ENCODE measurements around the gene CPNE8. TPM values are rescaled to one million over a fixed set of nuclear protein-coding genes. Genes with fewer than 3 reads are reported as not detected.

Gene CPNE8
- total and polyA plus RNA-seq, 7 donors, result 10.5 to 27.7 (median 15.7) TPM

GRCh38 chr12:38907201-38907923 lies 2.0 kb upstream of the CPNE8 start:
- intact Hi-C loops (cut with DNase I), result loop anchor here (5.0 kb wide), 2 partner anchors 195 to 590 kb away; partner anchors contain the start of gene ALG10B
- WGBS, 2 donors, result 67 to 78% methylated on average over 6 of the region's 6 CpGs
- TF ChIP-seq POLR2A (IDR thresholded peaks at IDR 0.05) (no peak), CTCF (IDR thresholded peaks at IDR 0.05) (no peak), EP300 (IDR thresholded peaks at IDR 0.05) (no peak), POLR2AphosphoS5 (IDR thresholded peaks at IDR 0.05) (no peak)

GRCh38 chr12:38906482-38907200 lies 1.2 kb upstream of the CPNE8 start:
- TF ChIP-seq CTCF (IDR thresholded peaks at IDR 0.05), result peak; percentile 64 to 91 (median 85)
- TF ChIP-seq POLR2A (IDR thresholded peaks at IDR 0.05), result no peak
- no peak for TF ChIP-seq EP300 (IDR thresholded peaks at IDR 0.05)
- peak; percentile 59 to 84 (median 73) for TF ChIP-seq POLR2AphosphoS5 (IDR thresholded peaks at IDR 0.05)
- intact Hi-C loops (cut with DNase I), result loop anchor here (5.0 kb wide), 2 partner anchors 196 to 589 kb away; partner anchors contain the start of gene ALG10B
- peak; percentile 93 for DNase-seq
- Histone ChIP-seq H3K27ac (peak overlapping the region; percentile 91 to 92 (median 91)), H3K27me3 (no peaks in the 10 kb centered on the region), H3K36me3 (no peaks in the 10 kb centered on the region), H3K4me3 (peak overlapping the region; percentile 56 to 73 (median 70)), H3K4me1 (peaks cover 0 to 15% (median 7%) of the 10 kb centered on the region in 4 donors), H3K9me3 (no peaks in the 10 kb centered on the region)
- WGBS, 2 donors, result 0% methylated on average over 36 of the region's 36 CpGs

More at GRCh38 chr12:38907201-38907923, 2.0 kb upstream of the CPNE8 start:
- peak overlapping the region; percentile 91 to 92 (median 91) for H3K27ac ChIP-seq
- no peaks in the 10 kb centered on the region for H3K27me3 ChIP-seq
- no peak for DNase-seq
- peak overlapping the region; percentile 56 to 73 (median 70) for H3K4me3 ChIP-seq
- no peaks in the 10 kb centered on the region for H3K9me3 ChIP-seq
- H3K4me1 ChIP-seq, result peaks cover 0 to 15% (median 7%) of the 10 kb centered on the region in 4 donors
- H3K36me3 ChIP-seq, result no peaks in the 10 kb centered on the region

GRCh38 chr12:38904537-38905479 lies 583 bp downstream of the CPNE8 start:
- H3K27me3 ChIP-seq, result no peaks in the 10 kb centered on the region
- WGBS, 2 donors, result 12 to 16% methylated on average over 49 of the region's 49 CpGs
- peak overlapping the region; percentile 91 to 92 (median 91) for H3K27ac ChIP-seq
- H3K4me3 ChIP-seq, result peak overlapping the region; percentile 56 to 73 (median 70)
- peak; percentile 95 for DNase-seq
- TF ChIP-seq POLR2AphosphoS5 (IDR thresholded peaks at IDR 0.05) (peak in 3 of 4 donors; percentile 1 to 75 (median 5)), EP300 (IDR thresholded peaks at IDR 0.05) (peak in 2 of 4 donors; percentile 18 to 59), POLR2A (IDR thresholded peaks at IDR 0.05) (no peak)
- intact Hi-C loops (cut with DNase I), result loop anchor here (5.0 kb wide), 2 partner anchors 197 to 588 kb away; partner anchors contain the start of gene ALG10B
- peaks cover 0 to 15% (median 7%) of the 10 kb centered on the region in 4 donors for H3K4me1 ChIP-seq
- no peaks in the 10 kb centered on the region for H3K9me3 ChIP-seq
- H3K36me3 ChIP-seq, result no peaks in the 10 kb centered on the region

- whole genome bisulfite sequencing, 2 donors, result 49 to 78% methylated on average over 3 of the region's 3 CpGs
- intact Hi-C loops (cut with DNase I), result no loop called here
- no peak for DNase-seq
- peak overlapping the region in 1 of 4 donors; percentile 68 for H3K4me3 ChIP-seq
- peak overlapping the region; percentile 91 to 92 (median 91) for H3K27ac ChIP-seq
- TF ChIP-seq POLR2A (IDR thresholded peaks at IDR 0.05) (no peak), EP300 (IDR thresholded peaks at IDR 0.05) (no peak), CTCF (IDR thresholded peaks at IDR 0.05) (no peak), POLR2AphosphoS5 (IDR thresholded peaks at IDR 0.05) (no peak)
- no peaks in the 10 kb centered on the region for H3K36me3 ChIP-seq
- no peaks in the 10 kb centered on the region for H3K27me3 ChIP-seq
- peaks cover 0 to 15% (median 7%) of the 10 kb centered on the region in 4 donors for H3K4me1 ChIP-seq
- H3K9me3 ChIP-seq, result no peaks in the 10 kb centered on the region
Observed at GRCh38 chr12:38903596-38903995, 1.8 kb downstream of the CPNE8 start.

Data from sigmoid colon (tissue), 7 donors.